ENCODE data around the gene IFNLR1. TPM values are rescaled to one million over a fixed set of nuclear protein-coding genes. Genes with fewer than 3 reads are reported as not detected.

The IFNLR1 gene
- total and polyA plus RNA-seq, 2 experiments from 2014 or later, result 6.4 to 7.5 TPM

DNA sequence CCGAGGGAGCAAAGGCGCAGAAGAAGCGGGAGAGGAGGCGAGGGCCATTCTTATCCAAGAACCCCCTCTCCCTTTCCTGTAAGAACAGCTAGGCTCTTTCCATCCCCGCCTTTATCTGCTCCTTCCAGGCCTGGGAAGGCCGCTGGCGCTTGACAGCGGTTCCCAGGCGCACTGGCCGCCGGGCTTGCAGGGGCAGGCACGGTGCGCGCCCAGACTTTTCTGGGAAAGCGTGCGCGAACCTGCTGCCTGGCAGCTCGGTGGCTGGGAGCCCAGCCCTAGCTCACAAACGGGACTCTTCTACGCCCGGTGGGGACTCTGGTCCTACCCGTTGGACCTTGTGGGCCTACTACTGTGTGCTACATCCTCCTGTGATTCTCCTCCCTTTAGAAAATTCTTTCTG, 8.8 kb upstream of the IFNLR1 start:
- Histone ChIP-seq H3K4me2 (no peak overlapping the region), H4K20me1 (ENCODE audit: insufficient read depth, poor library complexity, severe bottlenecking) (no peaks in the 10 kb centered on the region)
- TF ChIP-seq EZH2phosphoT487 (IDR thresholded peaks at IDR 0.05; ENCODE audit: low read depth, severe bottlenecking, unreplicated experiment), result no peak

DNA sequence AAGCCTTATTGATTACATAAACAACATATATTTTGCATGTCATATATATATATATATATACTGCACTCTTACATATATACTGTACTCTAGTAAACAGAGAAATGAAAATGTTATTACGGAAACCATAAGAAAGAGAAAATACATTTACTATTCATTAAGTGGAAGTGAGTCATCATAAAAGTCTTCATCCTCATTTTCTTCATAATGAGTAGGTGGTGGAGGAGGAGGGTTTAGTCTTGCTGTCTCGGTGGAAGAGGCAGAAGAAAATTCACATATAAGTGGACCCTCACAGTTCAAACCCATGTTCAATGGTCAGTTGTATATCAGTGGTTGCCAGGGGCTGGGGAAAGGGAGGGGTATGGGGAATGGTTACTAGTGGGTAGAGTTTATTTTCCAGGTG, 8.0 kb upstream of the IFNLR1 start:
- Histone ChIP-seq H3K4me3 (no peak overlapping the region), H4K20me1 (ENCODE audit: insufficient read depth, poor library complexity, severe bottlenecking) (no peaks in the 10 kb centered on the region), H3K9me3 (ENCODE audit: low read depth) (no peaks in the 10 kb centered on the region), H3K36me3 (replicated peaks; ENCODE audit: insufficient read depth, low read depth) (no peaks in the 10 kb centered on the region), H3K27me3 (no peaks in the 10 kb centered on the region), H3K79me2 (no peaks in the 10 kb centered on the region), H3K27ac (no peak overlapping the region), H3K9me2 (replicated peaks; ENCODE audit: insufficient read depth) (no peaks in the 10 kb centered on the region), H3K4me2 (no peak overlapping the region), H3K4me1 (ENCODE audit: insufficient read depth) (peaks cover 7% of the 10 kb centered on the region), H2AFZ (no peak overlapping the region)
- WGBS (ENCODE audit: low lambda C conversion rate, missing lambda C conversion rate), result 87% methylated on average over 1 of the region's 2 CpGs
- TF ChIP-seq EZH2phosphoT487 (IDR thresholded peaks at IDR 0.05; ENCODE audit: low read depth, severe bottlenecking, unreplicated experiment) (no peak), EZH2 (IDR thresholded peaks at IDR 0.05; ENCODE audit: borderline replicate concordance) (no peak)
- TF ChIP-seq, protein P1, sequence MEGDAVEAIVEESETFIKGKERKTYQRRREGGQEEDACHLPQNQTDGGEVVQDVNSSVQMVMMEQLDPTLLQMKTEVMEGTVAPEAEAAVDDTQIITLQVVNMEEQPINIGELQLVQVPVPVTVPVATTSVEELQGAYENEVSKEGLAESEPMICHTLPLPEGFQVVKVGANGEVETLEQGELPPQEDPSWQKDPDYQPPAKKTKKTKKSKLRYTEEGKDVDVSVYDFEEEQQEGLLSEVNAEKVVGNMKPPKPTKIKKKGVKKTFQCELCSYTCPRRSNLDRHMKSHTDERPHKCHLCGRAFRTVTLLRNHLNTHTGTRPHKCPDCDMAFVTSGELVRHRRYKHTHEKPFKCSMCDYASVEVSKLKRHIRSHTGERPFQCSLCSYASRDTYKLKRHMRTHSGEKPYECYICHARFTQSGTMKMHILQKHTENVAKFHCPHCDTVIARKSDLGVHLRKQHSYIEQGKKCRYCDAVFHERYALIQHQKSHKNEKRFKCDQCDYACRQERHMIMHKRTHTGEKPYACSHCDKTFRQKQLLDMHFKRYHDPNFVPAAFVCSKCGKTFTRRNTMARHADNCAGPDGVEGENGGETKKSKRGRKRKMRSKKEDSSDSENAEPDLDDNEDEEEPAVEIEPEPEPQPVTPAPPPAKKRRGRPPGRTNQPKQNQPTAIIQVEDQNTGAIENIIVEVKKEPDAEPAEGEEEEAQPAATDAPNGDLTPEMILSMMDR (IDR thresholded peaks at IDR 0.05; ENCODE audit: poor library complexity), result no peak
- DNase-seq (ENCODE audit: low spot score), result no peak

More for the DNA sequence above, 8.8 kb upstream of the IFNLR1 start:
- Histone ChIP-seq H3K4me1 (ENCODE audit: insufficient read depth) (peaks cover 7% of the 10 kb centered on the region), H3K79me2 (no peaks in the 10 kb centered on the region), H3K27ac (no peak overlapping the region), H3K36me3 (replicated peaks; ENCODE audit: insufficient read depth, low read depth) (no peaks in the 10 kb centered on the region), H3K9me2 (replicated peaks; ENCODE audit: insufficient read depth) (no peaks in the 10 kb centered on the region), H3K27me3 (no peaks in the 10 kb centered on the region), H3K4me3 (no peak overlapping the region), H2AFZ (no peak overlapping the region), H3K9me3 (ENCODE audit: low read depth) (no peaks in the 10 kb centered on the region)
- WGBS (ENCODE audit: low lambda C conversion rate, missing lambda C conversion rate), result 93% methylated on average over 15 of the region's 22 CpGs
- DNase-seq (ENCODE audit: low spot score), result no peak

DNA sequence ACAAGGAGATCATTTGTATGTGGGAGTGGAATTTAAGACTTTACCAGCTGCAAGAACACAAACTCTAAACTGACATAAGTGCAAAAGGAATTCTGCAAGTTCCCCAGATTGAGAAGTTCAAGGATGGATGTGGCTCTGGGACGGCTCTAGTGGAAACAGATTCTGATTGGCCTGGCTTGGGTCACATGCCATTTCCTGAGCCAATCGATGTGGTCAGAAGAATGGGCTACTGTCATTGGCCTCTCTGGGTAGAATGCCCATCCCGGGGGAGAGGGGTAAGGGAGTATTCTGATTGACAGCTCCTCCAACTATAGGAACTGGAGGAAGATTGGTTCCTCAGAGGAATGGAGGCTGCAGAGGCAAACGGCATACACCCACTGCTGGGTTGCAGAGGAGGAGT, 6.0 kb upstream of the IFNLR1 start:
- Histone ChIP-seq H4K20me1 (ENCODE audit: insufficient read depth, poor library complexity, severe bottlenecking) (no peaks in the 10 kb centered on the region), H2AFZ (no peak overlapping the region), H3K79me2 (no peaks in the 10 kb centered on the region), H3K27me3 (no peaks in the 10 kb centered on the region), H3K9me3 (ENCODE audit: low read depth) (no peaks in the 10 kb centered on the region), H3K4me2 (no peak overlapping the region), H3K27ac (no peak overlapping the region), H3K9me2 (replicated peaks; ENCODE audit: insufficient read depth) (no peaks in the 10 kb centered on the region), H3K4me1 (ENCODE audit: insufficient read depth) (peaks cover 7% of the 10 kb centered on the region), H3K36me3 (replicated peaks; ENCODE audit: insufficient read depth, low read depth) (no peaks in the 10 kb centered on the region), H3K4me3 (no peak overlapping the region)
- no peak for DNase-seq (ENCODE audit: low spot score)
- 82% methylated on average over 4 of the region's 4 CpGs for WGBS (ENCODE audit: low lambda C conversion rate, missing lambda C conversion rate)
- no peak for TF ChIP-seq EZH2phosphoT487 (IDR thresholded peaks at IDR 0.05; ENCODE audit: low read depth, severe bottlenecking, unreplicated experiment)
- no peak for TF ChIP-seq EZH2 (IDR thresholded peaks at IDR 0.05; ENCODE audit: borderline replicate concordance)
- TF ChIP-seq, protein P1 (IDR thresholded peaks at IDR 0.05; ENCODE audit: poor library complexity), result no peak

DNA sequence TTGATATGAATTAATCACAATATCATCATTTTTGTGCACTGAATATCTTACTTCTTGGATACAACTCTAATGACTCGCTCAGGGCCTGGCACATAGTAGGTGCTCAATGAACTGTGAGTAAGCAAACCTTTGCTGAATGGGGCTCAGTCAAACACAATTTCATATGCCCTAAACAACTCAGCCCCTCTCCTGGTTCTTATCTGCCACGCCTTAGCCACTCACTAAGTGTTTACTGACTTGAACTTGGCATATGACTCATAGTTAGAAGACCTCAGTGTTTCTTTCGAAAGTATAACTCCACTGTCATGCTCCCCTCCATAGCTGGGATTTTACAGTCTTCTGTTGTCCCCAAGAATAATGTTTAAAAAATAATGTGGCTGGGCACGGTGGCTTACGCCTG, 4.8 kb upstream of the IFNLR1 start:
- Histone ChIP-seq H3K79me2 (peaks cover 1% of the 10 kb centered on the region), H3K27ac (peak overlapping the region; percentile 86), H3K4me3 (no peak overlapping the region), H3K9me3 (ENCODE audit: low read depth) (no peaks in the 10 kb centered on the region), H3K36me3 (replicated peaks; ENCODE audit: insufficient read depth, low read depth) (no peaks in the 10 kb centered on the region), H2AFZ (no peak overlapping the region), H3K9me2 (replicated peaks; ENCODE audit: insufficient read depth) (no peaks in the 10 kb centered on the region), H3K27me3 (no peaks in the 10 kb centered on the region), H3K4me2 (no peak overlapping the region), H3K4me1 (ENCODE audit: insufficient read depth) (peaks cover 7% of the 10 kb centered on the region), H4K20me1 (ENCODE audit: insufficient read depth, poor library complexity, severe bottlenecking) (no peaks in the 10 kb centered on the region)
- TF ChIP-seq EZH2phosphoT487 (IDR thresholded peaks at IDR 0.05; ENCODE audit: low read depth, severe bottlenecking, unreplicated experiment) (no peak), EZH2 (IDR thresholded peaks at IDR 0.05; ENCODE audit: borderline replicate concordance) (no peak)
- TF ChIP-seq, protein P1 (IDR thresholded peaks at IDR 0.05; ENCODE audit: poor library complexity), result no peak
- WGBS (ENCODE audit: low lambda C conversion rate, missing lambda C conversion rate), result 78% methylated on average over 5 of the region's 5 CpGs
- peak; percentile 64 for DNase-seq (ENCODE audit: low spot score)
